HEK293T (cell line): ENCODE measurements around the gene TAX1BP3.

Source experiments
- CTCF ChIA-PET: fragments of 350-600 bp; formaldehyde crosslinking; extraction: SDS; loops from one replicate; lab custom pipeline; 2021; ENCODE audit warnings: antibody characterized with exemption, inconsistent platforms; lab: Yijun Ruan, JAX
- POLR2A ChIA-PET: fragments of 350-600 bp; formaldehyde crosslinking; extraction: SDS; loops from one replicate; lab custom pipeline; 2020; ENCODE audit warnings: antibody characterized with exemption, inconsistent platforms; lab: Yijun Ruan, JAX
- DNase-seq: peaks from one replicate; pipeline ENCODE4 v3.0.0; 2012; ENCODE audit warnings: mixed read lengths; ENCODE audit errors: extremely low spot score
- ARNT ChIP-seq: fragments of 450-650 bp; IDR thresholded peaks from 2 replicates; pipeline ENCODE4 v1.6.1; 2017; ENCODE audit warnings: mild to moderate bottlenecking
- BHLHE40 ChIP-seq: fragments of 450-650 bp; IDR thresholded peaks from 2 replicates; pipeline ENCODE4 v1.6.1; 2016; ENCODE audit warnings: mild to moderate bottlenecking, moderate library complexity, borderline replicate concordance
- CTBP1 ChIP-seq: fragments of 450-650 bp; IDR thresholded peaks from 2 replicates; pipeline ENCODE4 v1.6.1; 2016; ENCODE audit warnings: borderline replicate concordance
- ELF4 ChIP-seq: fragments of 450-650 bp; IDR thresholded peaks from 2 replicates; pipeline ENCODE4 v1.6.1; 2017; ENCODE audit warnings: antibody characterized with exemption
- FOXA1 ChIP-seq: fragments of 450-650 bp; IDR thresholded peaks from 2 replicates; pipeline ENCODE4 v1.6.1; 2016; ENCODE audit warnings: mild to moderate bottlenecking
- FOXK2 ChIP-seq: fragments of 450-650 bp; IDR thresholded peaks from 2 replicates; pipeline ENCODE4 v1.6.1; 2016; ENCODE audit warnings: mild to moderate bottlenecking
- FOXM1 ChIP-seq: fragments of 450-650 bp; IDR thresholded peaks from 2 replicates; pipeline ENCODE4 v1.6.1; 2017; ENCODE audit warnings: mild to moderate bottlenecking, borderline replicate concordance
- HDGF ChIP-seq: fragments of 450-650 bp; IDR thresholded peaks from 2 replicates; pipeline ENCODE4 v1.6.1; 2017; ENCODE audit warnings: antibody characterized with exemption, borderline replicate concordance
- L3MBTL2 ChIP-seq: fragments of 450-650 bp; conservative IDR thresholded peaks from 2 replicates; pipeline ENCODE4 v1.6.1; 2016; ENCODE audit warnings: mild to moderate bottlenecking
- LEF1 ChIP-seq: fragments of 450-650 bp; IDR thresholded peaks from 2 replicates; pipeline ENCODE4 v1.6.1; 2017; ENCODE audit warnings: mild to moderate bottlenecking, borderline replicate concordance
- NFRKB ChIP-seq: fragments of 450-650 bp; IDR thresholded peaks from 2 replicates; pipeline ENCODE4 v1.6.1; 2016; ENCODE audit warnings: mild to moderate bottlenecking, moderate library complexity
- PKNOX1 ChIP-seq: fragments of 450-650 bp; IDR thresholded peaks from 2 replicates; pipeline ENCODE4 v1.6.1; 2016
- SP1 ChIP-seq: fragments of 450-650 bp; IDR thresholded peaks from 2 replicates; pipeline ENCODE4 v1.6.1; 2017
- SUZ12 ChIP-seq: fragments of 450-650 bp; IDR thresholded peaks from 2 replicates; pipeline ENCODE4 v1.6.1; 2016; ENCODE audit warnings: mild to moderate bottlenecking
- TARDBP ChIP-seq: fragments of 450-650 bp; IDR thresholded peaks from 2 replicates; pipeline ENCODE4 v1.6.1; 2016
- ZNF384 ChIP-seq: fragments of 450-650 bp; IDR thresholded peaks from 2 replicates; pipeline ENCODE4 v1.6.1; 2016

TAX1BP3 gene

GRCh38 chr17:3693829-3694231 lies 25.5 kb upstream of the TAX1BP3 start:
- TF ChIP-seq SP1 (no peak), FOXK2 (no peak), FOXA1 (no peak)
- ChIA-PET CTCF (interaction anchor here (0.6 kb wide), 1 partner anchor 1168 kb away, joined by 4 read pairs; no protein-coding TSS in a partner anchor), POLR2A (no interaction called here)
- DNase-seq = no peak

- no peak for DNase-seq
- TF ChIP-seq ZNF384 (0 out of 2 replicates have a peak, but pooled peaks have one; percentile 26), LEF1 (no peak)
- ChIA-PET CTCF (interaction anchor here (0.6 kb wide), 1 partner anchor 1169 kb away, joined by 4 read pairs; no protein-coding TSS in a partner anchor), POLR2A (no interaction called here)
These were observed 24.8 kb upstream of the TAX1BP3 start for GRCh38 chr17:3693141-3693540.

GRCh38 chr17:3692346-3692745 lies 24.0 kb upstream of the TAX1BP3 start:
- no peak for DNase-seq
- TF ChIP-seq SP1 (no peak), ARNT (no peak), HDGF (no peak)
- CTCF ChIA-PET = interaction anchor here (0.7 kb wide), 2 partner anchors 15 to 46 kb away, joined by 3 to 4 read pairs; no protein-coding TSS in a partner anchor
- POLR2A ChIA-PET = no interaction called here

- TF ChIP-seq ELF4 (no peak), ZNF384 (no peak), SUZ12 (no peak), NFRKB (no peak), PKNOX1 (no peak), TARDBP (no peak), FOXA1 (no peak), ARNT (no peak)
- ChIA-PET POLR2A (no interaction called here), CTCF (interaction anchor here (0.7 to 0.9 kb wide), 3 partner anchors 9 to 46 kb away, joined by 3 to 4 read pairs (median 3); no protein-coding TSS in a partner anchor)
- no peak for DNase-seq
These were observed 23.3 kb upstream of the TAX1BP3 start for GRCh38 chr17:3691617-3692067.

- TF ChIP-seq BHLHE40 (no peak), NFRKB (no peak), SP1 (no peak), FOXA1 (no peak), ELF4 (no peak), SUZ12 (no peak), TARDBP (no peak), HDGF (no peak), ARNT (no peak), FOXK2 (no peak), ZNF384 (no peak)
- no peak for DNase-seq
- POLR2A ChIA-PET = no interaction called here
- CTCF ChIA-PET = no interaction called here
These were observed 21.8 kb upstream of the TAX1BP3 start for GRCh38 chr17:3690094-3690715.

- TF ChIP-seq FOXA1 = no peak
- TF ChIP-seq SP1 = no peak
- no peak for TF ChIP-seq NFRKB
- no peak for TF ChIP-seq FOXM1
- no peak for TF ChIP-seq HDGF
- TF ChIP-seq TARDBP = no peak
- TF ChIP-seq CTBP1 = no peak
- POLR2A ChIA-PET = no interaction called here
- CTCF ChIA-PET = no interaction called here
These were observed 21.1 kb upstream of the TAX1BP3 start for GRCh38 chr17:3689262-3690093.

GRCh38 chr17:3688852-3689261 lies 20.5 kb upstream of the TAX1BP3 start:
- ChIA-PET CTCF (no interaction called here), POLR2A (no interaction called here)
- DNase-seq = no peak
- TF ChIP-seq PKNOX1 (no peak), FOXM1 (no peak), ZNF384 (no peak), BHLHE40 (no peak), L3MBTL2 (no peak), TARDBP (no peak), HDGF (no peak), NFRKB (no peak), SP1 (no peak), LEF1 (no peak), ELF4 (no peak), CTBP1 (no peak)

More at GRCh38 chr17:3689262-3690093, 21.1 kb upstream of the TAX1BP3 start:
- DNase-seq = no peak
